HT1080 (cell line): ENCODE results near the gene CAPN13. TPM values are rescaled to one million over a fixed set of nuclear protein-coding genes. Genes with fewer than 3 reads are reported as not detected.

Source experiments
- DNase-seq: peaks from one replicate; pipeline ENCODE4 v3.0.0-alpha.2; 2015; ENCODE audit warnings: low read depth
- total RNA-seq: library from RNA; depleted of rRNA; stranded (reverse); fragments of >200 nt; shearing (Covaris generic); gene quantifications from 2 replicates; pipeline ENCODE4 v1.2.3, GENCODE V29; 2014

The CAPN13 gene
- total RNA-seq, 1 experiment from 2014 or later: not detected

GRCh38 chr2:30786923-30787685 is 20.1 kb downstream of the CAPN13 start:
- DNase-seq: no peak

DNA sequence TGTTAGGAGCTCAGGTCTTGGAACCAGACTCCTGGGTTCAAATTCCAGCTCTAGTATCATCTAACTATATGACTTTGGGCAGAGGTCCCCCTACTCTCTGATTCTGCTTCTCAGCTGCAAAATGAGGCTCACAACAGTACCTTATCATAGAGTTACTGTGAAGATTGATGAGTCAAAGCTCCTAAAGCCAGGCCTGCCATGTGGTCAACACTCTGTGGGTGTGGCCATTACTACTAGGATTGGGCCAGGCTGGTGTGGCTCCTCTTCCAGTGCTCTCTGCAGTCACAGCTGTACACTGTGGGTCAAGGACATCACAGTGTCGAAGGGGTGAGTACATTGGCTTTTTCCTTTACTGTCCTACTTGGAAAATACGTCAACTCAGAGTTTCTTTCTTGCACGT is 22.6 kb downstream of the CAPN13 start:
- no peak for DNase-seq

DNA sequence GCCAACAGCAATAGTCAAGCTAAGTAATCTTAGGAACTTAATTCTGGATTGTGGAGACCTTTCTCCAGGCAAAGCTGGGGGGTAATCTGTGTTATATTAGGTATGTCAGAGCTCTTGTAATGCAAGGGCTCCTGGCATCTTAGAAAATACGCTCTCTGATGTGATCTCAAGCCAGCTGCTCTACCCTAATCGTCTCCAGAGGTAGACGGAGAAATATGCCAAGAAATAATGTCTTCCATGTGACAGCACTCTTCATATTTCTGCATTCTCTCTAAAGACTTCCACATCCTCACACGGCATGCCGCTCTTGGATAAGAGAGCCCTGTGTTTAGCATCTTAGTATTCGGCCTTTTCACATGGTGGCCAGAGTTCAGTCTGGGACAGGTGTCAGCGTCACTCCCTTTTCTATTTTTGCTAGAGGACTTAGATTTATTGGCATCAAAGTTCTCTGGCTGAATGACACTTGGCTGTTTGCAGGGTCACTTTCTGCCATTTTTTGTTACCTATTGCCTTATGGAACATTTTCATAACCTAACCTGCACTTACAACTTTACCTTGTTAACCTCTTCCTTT is 25.2 kb downstream of the CAPN13 start:
- no peak for DNase-seq

- no peak for DNase-seq
These were observed 25.8 kb downstream of the CAPN13 start for GRCh38 chr2:30781451-30781850.

DNA sequence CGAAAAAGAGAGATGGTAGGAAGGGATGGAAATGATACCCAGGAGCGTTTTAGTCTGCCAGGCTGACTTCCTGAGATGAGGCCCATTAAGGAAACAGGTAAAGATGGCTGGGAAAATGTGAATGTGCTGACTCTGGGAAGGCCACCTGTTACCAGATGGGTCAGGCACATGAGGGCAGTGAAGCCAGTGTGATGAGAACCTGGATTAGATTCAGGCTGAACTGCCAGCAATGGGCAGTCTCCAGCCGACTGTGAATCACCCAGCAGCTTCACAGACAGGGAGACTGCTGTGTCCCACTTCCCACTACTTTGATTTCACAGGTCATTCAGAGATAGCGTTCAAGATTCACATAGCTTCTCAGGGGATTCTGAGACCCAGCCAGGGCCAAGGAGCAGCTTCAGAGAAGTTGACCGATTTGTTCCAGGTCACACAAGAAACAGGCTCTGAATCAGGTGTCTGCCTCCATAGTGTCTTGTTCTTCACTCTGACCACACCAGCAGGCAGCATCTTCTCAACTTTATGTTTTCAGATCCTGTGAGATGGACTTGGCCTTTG is 26.4 kb downstream of the CAPN13 start:
- no peak for DNase-seq

DNA sequence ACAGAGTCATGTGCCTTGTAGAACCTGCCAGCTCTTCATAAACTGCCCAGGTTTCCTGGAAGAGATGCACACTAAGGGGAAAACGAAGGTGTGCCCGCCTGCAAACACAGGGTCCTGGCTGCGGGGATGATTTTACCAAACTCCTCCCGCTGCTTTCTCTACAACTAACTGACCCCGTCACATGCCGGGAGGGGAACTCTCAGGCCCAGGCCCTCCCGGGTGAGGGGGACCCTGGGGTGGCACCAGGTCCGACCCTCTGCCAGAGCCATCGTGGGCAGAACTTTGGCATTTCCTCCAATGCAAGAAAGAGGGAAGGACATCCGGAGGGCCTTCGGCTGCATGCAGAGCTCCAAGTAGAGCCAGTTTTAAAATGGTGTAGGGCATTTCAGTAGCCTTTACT is 28.6 kb downstream of the CAPN13 start:
- no peak for DNase-seq

- DNase-seq: no peak
These were observed 29.4 kb downstream of the CAPN13 start for GRCh38 chr2:30777661-30778505.

GRCh38 chr2:30776831-30777635 is 30.2 kb downstream of the CAPN13 start:
- no peak for DNase-seq

GRCh38 chr2:30775833-30776232 is 31.4 kb downstream of the CAPN13 start:
- DNase-seq: no peak

- no peak for DNase-seq
These were observed 35.1 kb downstream of the CAPN13 start for GRCh38 chr2:30772021-30772705.

GRCh38 chr2:30770816-30771576 is 36.2 kb downstream of the CAPN13 start:
- no peak for DNase-seq

- no peak for DNase-seq
These were observed 37.3 kb downstream of the CAPN13 start for GRCh38 chr2:30769891-30770462.

DNA sequence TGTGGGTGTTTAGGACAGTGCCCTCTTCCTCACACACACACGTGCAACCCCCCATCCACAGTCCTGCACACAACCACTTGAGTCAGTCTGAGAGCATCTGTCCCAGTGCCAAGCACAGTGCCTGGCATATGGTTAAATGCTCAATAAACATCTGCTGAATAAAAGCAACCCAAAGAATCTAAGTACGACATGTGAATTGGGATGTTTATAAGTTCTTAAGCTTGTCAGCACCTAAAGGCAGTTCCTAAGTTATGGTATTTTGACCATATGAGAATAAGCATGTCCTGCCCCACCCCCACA is 37.8 kb downstream of the CAPN13 start:
- DNase-seq: no peak

- no peak for DNase-seq
These were observed 38.4 kb downstream of the CAPN13 start for GRCh38 chr2:30768708-30769480.

DNA sequence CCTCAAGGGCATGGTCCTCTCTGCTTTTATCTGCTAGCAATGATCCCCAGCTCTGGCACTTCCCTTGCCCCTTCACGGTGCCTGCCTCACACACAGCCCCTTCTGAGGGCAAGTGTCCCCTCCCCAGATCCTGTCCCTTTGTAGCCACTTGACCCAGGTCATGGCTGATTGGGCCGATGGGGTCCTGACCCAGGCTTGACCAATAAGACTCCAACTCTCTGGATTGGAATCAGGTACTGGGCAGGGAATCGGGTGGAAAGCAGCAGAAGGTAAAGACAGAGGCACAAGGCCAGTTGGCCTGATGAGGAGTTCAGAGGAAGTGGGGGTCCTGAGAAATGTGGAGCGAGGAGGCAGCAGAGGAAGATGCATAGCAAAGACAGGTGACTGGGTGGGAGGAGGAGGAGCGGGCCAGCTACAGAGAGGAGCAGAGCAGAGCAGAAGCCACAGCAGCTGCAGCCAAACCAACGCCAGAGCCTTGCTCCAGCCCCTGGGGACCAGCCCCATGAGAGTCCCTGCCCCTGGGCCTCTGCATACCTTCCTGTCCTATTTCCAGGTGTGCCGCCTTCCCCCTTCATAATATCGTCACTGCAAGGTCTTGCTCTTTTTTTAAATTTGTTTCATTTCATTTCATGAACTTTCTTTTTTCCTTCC is 39.1 kb downstream of the CAPN13 start:
- DNase-seq: no peak

DNA sequence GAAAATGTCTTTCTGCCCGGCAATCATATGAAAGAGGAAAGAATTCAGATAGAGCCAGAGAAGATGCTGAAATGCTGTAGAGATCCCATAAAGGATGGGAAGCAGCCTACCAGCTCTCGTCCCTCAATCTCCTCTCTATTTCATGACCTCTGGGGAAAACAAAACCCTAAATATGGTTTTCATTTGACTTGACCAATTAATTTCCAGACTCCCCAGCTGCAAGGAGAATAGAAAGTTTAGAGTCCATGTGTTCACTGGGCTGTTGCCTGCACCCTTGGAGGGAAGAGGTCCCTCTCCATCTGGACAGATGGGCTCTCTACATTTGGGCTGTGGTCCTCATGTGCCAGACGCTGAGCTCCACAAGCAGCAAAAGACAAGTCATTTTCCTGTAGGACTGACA is 40.6 kb downstream of the CAPN13 start:
- no peak for DNase-seq

GRCh38 chr2:30765876-30766470 is 41.3 kb downstream of the CAPN13 start:
- no peak for DNase-seq

DNA sequence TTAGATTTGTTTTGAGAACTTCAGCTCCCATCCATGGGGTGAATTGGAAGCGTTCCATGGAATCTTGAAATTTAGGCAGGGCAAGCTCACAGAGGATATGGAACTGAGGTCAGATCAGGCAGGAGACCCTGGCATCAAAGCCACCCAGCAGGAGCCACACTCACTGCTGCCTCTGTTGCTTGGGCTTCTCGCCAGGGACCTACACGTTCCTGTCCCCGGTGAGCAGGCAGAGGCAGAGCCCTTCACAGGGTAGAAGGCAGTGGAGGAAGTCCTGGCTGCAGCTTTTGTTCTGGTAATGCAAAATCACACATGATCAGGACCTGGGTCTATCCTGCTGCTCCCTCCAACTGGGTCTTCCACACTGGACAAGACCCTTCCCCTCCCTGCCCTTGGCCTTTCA is 42.1 kb downstream of the CAPN13 start:
- no peak for DNase-seq
